H1 (cell line): ENCODE data around the gene BTBD16. TPM values are rescaled to one million over a fixed set of nuclear protein-coding genes. Genes with fewer than 3 reads are reported as not detected.

ENCODE experiments used
- CTCF ChIA-PET: fragments of 300-600 bp; sonication (Branson Sonifier 250); formaldehyde crosslinking; loops from one replicate; lab custom pipeline; 2021; ENCODE audit not compliant: partially characterized antibody; lab: Charles Lee
- POLR2A ChIA-PET: fragments of 300-600 bp; sonication (Branson Sonifier 250); formaldehyde crosslinking; loops from one replicate; lab custom pipeline; 2021; ENCODE audit warnings: inconsistent platforms; ENCODE audit not compliant: partially characterized antibody; lab: Charles Lee
- DNase-seq, 2 experiments: peaks; one replicate each; pipeline versions ENCODE4 v3.0.0 to v3.0.0-alpha.2; 2010 to 2022; ENCODE audit warnings: low spot score in 2 of 2, low read depth in 1 of 2, mixed read lengths in 1 of 2
- FAIRE-seq: peaks from 2 replicates; lab custom pipeline; 2011; peaks lifted over from hg19 to GRCh38; lab: Jason Lieb, UNC
- H2AFZ ChIP-seq: 2 replicates; pipeline ENCODE4 v1.8.1; 2012; ENCODE audit warnings: low read length, inconsistent platforms
- H2AK5ac ChIP-seq: 2 replicates; pipeline ENCODE4 v1.6.1; 2013; ENCODE audit warnings: low read depth, low read length
- H2BK120ac ChIP-seq: replicated peaks from 2 replicates; pipeline ENCODE3; 2013; ENCODE audit warnings: low read depth, low read length, inconsistent platforms
- H2BK12ac ChIP-seq: 2 replicates; pipeline ENCODE4 v1.6.1; 2013; ENCODE audit warnings: low read depth, low read length
- H2BK15ac ChIP-seq: 2 replicates; pipeline ENCODE4 v1.6.1; 2013; ENCODE audit warnings: low read length
- H2BK20ac ChIP-seq: 2 replicates; pipeline ENCODE4 v1.6.1; 2013; ENCODE audit warnings: low read length
- H2BK5ac ChIP-seq: 2 replicates; pipeline ENCODE4 v1.6.1; 2013; ENCODE audit warnings: low read depth, low read length
- H3K14ac ChIP-seq: 2 replicates; pipeline ENCODE4 v1.6.1; 2013; ENCODE audit warnings: inconsistent platforms; ENCODE audit not compliant: insufficient read length
- H3K18ac ChIP-seq: 2 replicates; pipeline ENCODE4 v1.6.1; 2013; ENCODE audit warnings: low read length; ENCODE audit errors: extremely low read depth
- H3K23ac ChIP-seq: 2 replicates; pipeline ENCODE4 v1.6.1; 2013; ENCODE audit warnings: inconsistent platforms; ENCODE audit not compliant: insufficient read length
- H3K23me2 ChIP-seq: 2 replicates; pipeline ENCODE4 v1.6.1; 2013; ENCODE audit warnings: low read depth, low read length
- H3K27ac ChIP-seq: 2 replicates; pipeline ENCODE4 v1.6.1; 2011; ENCODE audit warnings: low read depth, low read length, inconsistent platforms
- H3K27me3 ChIP-seq, 4 experiments: replicated peaks in 1 of 4; 1 replicate in 1 of 4; 2 replicates in 3 of 4; pipeline versions ENCODE4 v1.6.1 to v1.8.1; 2011 to 2013; ENCODE audit warnings: low read length in 3 of 4, mild to moderate bottlenecking in 3 of 4, inconsistent platforms in 2 of 4, mixed read lengths in 2 of 4, moderate library complexity in 1 of 4; ENCODE audit not compliant: control insufficient read depth in 3 of 4, insufficient read depth in 3 of 4; ENCODE audit errors: extremely low read depth in 1 of 4
- H3K36me3 ChIP-seq, 4 experiments: 2 replicates each; pipeline versions ENCODE4 v1.6.1 to v1.8.1; 2011 to 2013; ENCODE audit warnings: mild to moderate bottlenecking in 4 of 4, low read length in 3 of 4, moderate library complexity in 2 of 4, control low read depth in 1 of 4, inconsistent platforms in 1 of 4; ENCODE audit not compliant: insufficient read depth in 4 of 4, control insufficient read depth in 2 of 4
- H3K4ac ChIP-seq: replicated peaks from 2 replicates; pipeline ENCODE3; 2013; ENCODE audit warnings: low read length, low read depth, mixed read lengths, inconsistent platforms; ENCODE audit not compliant: insufficient read length
- H3K4me1 ChIP-seq, 4 experiments: replicated peaks in 1 of 4; 1 replicate in 1 of 4; 2 replicates in 3 of 4; pipeline versions ENCODE4 v1.6.1 to v1.8.1; 2011 to 2013; ENCODE audit warnings: low read length in 3 of 4, inconsistent platforms in 2 of 4, mixed read lengths in 1 of 4; ENCODE audit not compliant: insufficient read depth in 4 of 4, control insufficient read depth in 3 of 4
- H3K4me2 ChIP-seq, 2 experiments: 2 replicates each; pipeline versions ENCODE4 v1.6.1 to v1.8.1; 2011 to 2013; ENCODE audit warnings: low read depth in 2 of 2, low read length in 2 of 2, control low read depth in 1 of 2, inconsistent platforms in 1 of 2, mild to moderate bottlenecking in 1 of 2; ENCODE audit not compliant: insufficient read depth in 1 of 2
- H3K4me3 ChIP-seq, 4 experiments: fragments of 200-600, 300-600 bp in 1 of 4; sonication (generic), shearing (Covaris generic), sonication (Bioruptor Twin) in 1 of 4; 2 replicates each; pipeline versions ENCODE4 v1.5.1 to v1.8.1; 2011 to 2016; ENCODE audit warnings: low read length in 4 of 4, low read depth in 3 of 4, control low read depth in 2 of 4, inconsistent platforms in 2 of 4, mild to moderate bottlenecking in 2 of 4, mixed read lengths in 1 of 4, moderate library complexity in 1 of 4; ENCODE audit not compliant: insufficient read depth in 2 of 4; ENCODE audit errors: extremely low read depth in 1 of 4
- H3K56ac ChIP-seq: replicated peaks from 2 replicates; pipeline ENCODE3; 2013; ENCODE audit warnings: low read depth, mild to moderate bottlenecking, mixed read lengths, low read length, inconsistent platforms; ENCODE audit not compliant: insufficient read length
- H3K79me1 ChIP-seq: 2 replicates; pipeline ENCODE4 v1.6.1; 2013; ENCODE audit warnings: low read depth, low read length, control low read depth
- H3K79me2 ChIP-seq, 2 experiments: 2 replicates each; pipeline versions ENCODE4 v1.6.1 to v1.8.1; 2012 to 2013; ENCODE audit warnings: low read length in 2 of 2, mild to moderate bottlenecking in 2 of 2, inconsistent platforms in 1 of 2; ENCODE audit not compliant: insufficient read depth in 2 of 2, control insufficient read depth in 1 of 2
- H3K9ac ChIP-seq, 4 experiments: replicated peaks in 1 of 4; 1 replicate in 1 of 4; 2 replicates in 3 of 4; pipeline versions ENCODE4 v1.6.1 to v1.8.1; 2011 to 2013; ENCODE audit warnings: low read depth in 3 of 4, low read length in 3 of 4, control low read depth in 2 of 4, mild to moderate bottlenecking in 2 of 4, moderate library complexity in 2 of 4, inconsistent platforms in 1 of 4; ENCODE audit errors: extremely low read depth in 1 of 4
- H3K9me3 ChIP-seq, 2 experiments: 2 replicates each; pipeline versions ENCODE4 v1.6.1 to v1.8.1; 2012 to 2013; ENCODE audit warnings: mild to moderate bottlenecking in 2 of 2, moderate library complexity in 2 of 2, control low read depth in 1 of 2, inconsistent platforms in 1 of 2, low read depth in 1 of 2, low read length in 1 of 2, mixed read lengths in 1 of 2; ENCODE audit not compliant: insufficient read depth in 2 of 2
- H4K20me1 ChIP-seq, 2 experiments: replicated peaks in 1 of 2; 2 replicates each; pipeline versions ENCODE3 to v1.8.1; 2011 to 2013; ENCODE audit warnings: inconsistent platforms in 2 of 2, low read length in 2 of 2, mild to moderate bottlenecking in 1 of 2; ENCODE audit not compliant: insufficient read depth in 2 of 2, control insufficient read depth in 1 of 2
- H4K5ac ChIP-seq: 2 replicates; pipeline ENCODE4 v1.6.1; 2013; ENCODE audit warnings: low read length, low read depth, mixed read lengths, inconsistent platforms; ENCODE audit not compliant: insufficient read length
- H4K8ac ChIP-seq: 2 replicates; pipeline ENCODE4 v1.8.0; 2013; ENCODE audit warnings: mild to moderate bottlenecking, moderate library complexity, low read length, inconsistent platforms; ENCODE audit not compliant: insufficient read depth; ENCODE audit errors: extremely low read depth
- H4K91ac ChIP-seq: replicated peaks from 2 replicates; pipeline ENCODE3; 2013; ENCODE audit warnings: low read length, mixed read lengths, inconsistent platforms; ENCODE audit not compliant: insufficient read length
- CBX5 ChIP-seq: fragments of 300-800, 300-1000 bp; sonication (generic); IDR thresholded peaks from 2 replicates; pipeline ENCODE4 v1.7.1; 2016; ENCODE audit warnings: antibody characterized with exemption, low read length, low read depth
- EP300 ChIP-seq, 2 experiments: IDR thresholded peaks; 1 replicate in 1 of 2; 2 replicates in 1 of 2; pipeline ENCODE4 v1.6.1; 2011 to 2012; ENCODE audit warnings: low read depth in 2 of 2, low read length in 2 of 2, mild to moderate bottlenecking in 2 of 2, borderline replicate concordance in 1 of 2, inconsistent platforms in 1 of 2, moderate library complexity in 1 of 2
- FOSL1 ChIP-seq: IDR thresholded peaks from 2 replicates; pipeline ENCODE4 v1.6.1; 2011; ENCODE audit warnings: mild to moderate bottlenecking, low read depth, low read length, moderate library complexity; ENCODE audit not compliant: insufficient read depth
- MAX ChIP-seq: IDR thresholded peaks from 2 replicates; pipeline ENCODE4 v1.6.1; 2012; ENCODE audit warnings: inconsistent platforms
- RNF2 ChIP-seq: fragments of 200-900, 300-1000 bp; sonication (generic); IDR thresholded peaks from 2 replicates; pipeline ENCODE4 v1.7.1; 2016; ENCODE audit warnings: borderline replicate concordance, low read depth, mild to moderate bottlenecking, antibody characterized with exemption, low read length; ENCODE audit not compliant: poor library complexity, severe bottlenecking; ENCODE audit errors: missing control alignments
- WGBS, 2 experiments: shearing (Covaris generic) in 1 of 2; methylation state at CpG; one replicate each; pipeline versions ENCODE4 v1.1.6 to v1.1.7; 2013 to 2015; ENCODE audit warnings: low lambda C conversion rate in 2 of 2, mixed read lengths in 2 of 2, inconsistent platforms in 1 of 2, low coverage in 1 of 2, missing lambda C conversion rate in 1 of 2; ENCODE audit not compliant: insufficient replicate concordance in 2 of 2, insufficient coverage in 1 of 2, insufficient read length in 1 of 2; ENCODE audit errors: extremely low coverage in 1 of 2, missing lambda C conversion rate in 1 of 2; 5-methylcytosine and 5-hydroxymethylcytosine counted together
- polyA plus RNA-seq, 7 experiments: library from polyadenylated mRNA; depleted of rRNA in 3 of 7; stranded (reverse) in 5 of 7; unstranded in 2 of 7; fragments of >200 nt in 5 of 7; fragments of 200-250 nt in 2 of 7; gene quantifications; 1 replicate in 5 of 7; 2 replicates in 1 of 7; 4 replicates in 1 of 7; pipeline versions ENCODE4 v1.2.1 to v1.2.3, GENCODE V29; 2011 to 2013; ENCODE audit warnings: missing spikeins in 2 of 7, mixed read lengths in 2 of 7
- total RNA-seq: library from RNA; stranded (reverse); fragmentation: NEBNext Ultra II Directional; extraction: Animal tissue kit (Norgen Biotek cat#: 25700); gene quantifications from 2 replicates; pipeline ENCODE4 v1.2.1, GENCODE V29; 2021

The BTBD16 gene
- total and polyA plus RNA-seq, 2 of the 8 experiments (the other 6 are each of a cell fraction or from before 2014, with no cell fraction given): 0.05 TPM; not detected in 1

- Histone ChIP-seq H3K4me2 (no peak overlapping the region), H3K4ac (no peak overlapping the region), H4K91ac (no peak overlapping the region), H3K18ac (no peak overlapping the region), H2BK120ac (no peak overlapping the region), H3K79me1 (no peaks in the 10 kb centered on the region), H3K56ac (no peak overlapping the region), H3K4me3 (no peak overlapping the region), H4K20me1 (peaks cover 0 to 1% of the 10 kb centered on the region in 2 experiments), H2BK15ac (no peak overlapping the region), H2BK12ac (no peak overlapping the region), H2AFZ (no peak overlapping the region), H4K5ac (no peak overlapping the region), H3K27ac (no peak overlapping the region), H3K4me1 (peaks cover 0 to 10% (median 6%) of the 10 kb centered on the region in 4 experiments; a peak in 5 of 7 replicates), H2BK20ac (no peak overlapping the region), H4K8ac (no peak overlapping the region), H3K23me2 (no peaks in the 10 kb centered on the region), H3K79me2 (no peaks in the 10 kb centered on the region), H3K23ac (no peak overlapping the region), H3K9ac (no peak overlapping the region; a peak in 1 of 7 replicates), H3K14ac (no peak overlapping the region), H3K27me3 (no peaks in the 10 kb centered on the region), H3K9me3 (no peaks in the 10 kb centered on the region), H3K36me3 (peaks cover 3 to 31% (median 12%) of the 10 kb centered on the region in 4 experiments), H2BK5ac (no peak overlapping the region), H2AK5ac (no peak overlapping the region)
- CTCF ChIA-PET: interaction anchor here (0.6 to 2.9 kb wide), 4 partner anchors 9 to 25 kb away, joined by 3 to 15 read pairs (median 7); no protein-coding TSS in a partner anchor
- POLR2A ChIA-PET: no interaction called here
- 92% methylated on average over 5 of the region's 5 CpGs; no CpG with 5 or more reads in 1 of the 2 experiments for WGBS, 2 experiments
- FAIRE-seq (no peak), DNase-seq (no peak)
- TF ChIP-seq EP300 (IDR thresholded peaks at IDR 0.05; ENCODE audit: borderline replicate concordance in 1 of 2, low read depth in 2 of 2, low read length in 2 of 2): no peak
- no peak for TF ChIP-seq FOSL1
- TF ChIP-seq MAX: no peak
- TF ChIP-seq RNF2: no peak
- no peak for TF ChIP-seq CBX5
Measured at GRCh38 chr10:122254831-122255230, 16.3 kb upstream of the BTBD16 start.
